ENCODE results near the gene ITPRID2. TPM values are rescaled to one million over a fixed set of nuclear protein-coding genes. Genes with fewer than 3 reads are reported as not detected.
A peak's percentile ranks its signal among the peaks of the same experiment; 100 is the strongest.

Gene ITPRID2
- total and polyA plus RNA-seq, 4 donors = 59.5 to 167 (median 112) TPM

GRCh38 chr2:181971032-181971431 is 79.5 kb downstream of the ITPRID2 start:
- Histone ChIP-seq H3K4me1 (ENCODE audit: control insufficient read depth in 5 of 5, insufficient read depth in 5 of 5, low read length in 5 of 5) (peaks cover 0 to 2% (median 0%) of the 10 kb centered on the region in 5 donors), H3K36me3 (ENCODE audit: control insufficient read depth in 4 of 4, insufficient read depth in 4 of 4, low read length in 4 of 4) (no peaks in the 10 kb centered on the region), H3K9ac (ENCODE audit: insufficient read depth in 1 of 2, low read length in 2 of 2) (no peak overlapping the region), H3K27me3 (ENCODE audit: control insufficient read depth in 3 of 3, insufficient read depth in 3 of 3, low read length in 2 of 3) (no peaks in the 10 kb centered on the region), H3K9me3 (ENCODE audit: control insufficient read depth in 4 of 4, insufficient read depth in 3 of 4, low read length in 3 of 4) (no peaks in the 10 kb centered on the region), H3K27ac (ENCODE audit: low read depth in 1 of 2, low read length in 1 of 2) (no peak overlapping the region), H3K4me3 (no peak overlapping the region)
- no peak for ATAC-seq (ENCODE audit: insufficient read depth, low FRiP score)
- DNase-seq = no peak
- 89 to 95% methylated on average over 3 of the region's 3 CpGs for WGBS, 2 donors
- TF ChIP-seq CTCF (IDR thresholded peaks at IDR 0.05; ENCODE audit: control extremely low read depth, extremely low read depth) = no peak

- Histone ChIP-seq H3K9me3 (ENCODE audit: control insufficient read depth in 4 of 4, insufficient read depth in 3 of 4, low read length in 3 of 4) (no peaks in the 10 kb centered on the region), H3K4me3 (no peak overlapping the region), H3K27me3 (ENCODE audit: control insufficient read depth in 3 of 3, insufficient read depth in 3 of 3, low read length in 2 of 3) (no peaks in the 10 kb centered on the region), H3K27ac (ENCODE audit: low read depth in 1 of 2, low read length in 1 of 2) (no peak overlapping the region), H3K4me1 (ENCODE audit: control insufficient read depth in 5 of 5, insufficient read depth in 5 of 5, low read length in 5 of 5) (peaks cover 0 to 2% (median 0%) of the 10 kb centered on the region in 5 donors), H3K9ac (ENCODE audit: insufficient read depth in 1 of 2, low read length in 2 of 2) (no peak overlapping the region), H3K36me3 (ENCODE audit: control insufficient read depth in 4 of 4, insufficient read depth in 4 of 4, low read length in 4 of 4) (no peaks in the 10 kb centered on the region)
- no peak for ATAC-seq (ENCODE audit: insufficient read depth, low FRiP score)
- 84 to 89% methylated on average over 5 of the region's 5 CpGs for WGBS, 2 donors
- DNase-seq = no peak
- no peak for TF ChIP-seq CTCF (IDR thresholded peaks at IDR 0.05; ENCODE audit: control extremely low read depth, extremely low read depth)
These were observed 81.1 kb downstream of the ITPRID2 start for GRCh38 chr2:181972431-181973170.

- DNase-seq (peak in 2 of 3 donors; percentile 18 to 74), ATAC-seq (ENCODE audit: insufficient read depth, low FRiP score) (no peak)
- no peak for TF ChIP-seq CTCF (IDR thresholded peaks at IDR 0.05; ENCODE audit: control extremely low read depth, extremely low read depth)
- H3K9me3 ChIP-seq (ENCODE audit: control insufficient read depth in 4 of 4, insufficient read depth in 3 of 4, low read length in 3 of 4) = no peaks in the 10 kb centered on the region
- no peak overlapping the region for H3K4me3 ChIP-seq
- no peaks in the 10 kb centered on the region for H3K36me3 ChIP-seq (ENCODE audit: control insufficient read depth in 4 of 4, insufficient read depth in 4 of 4, low read length in 4 of 4)
- WGBS, 2 donors = 81 to 91% methylated on average over 5 of the region's 5 CpGs
- H3K4me1 ChIP-seq (ENCODE audit: control insufficient read depth in 5 of 5, insufficient read depth in 5 of 5, low read length in 5 of 5) = peaks cover 0 to 2% (median 0%) of the 10 kb centered on the region in 5 donors
- no peak overlapping the region for H3K27ac ChIP-seq (ENCODE audit: low read depth in 1 of 2, low read length in 1 of 2)
- no peaks in the 10 kb centered on the region for H3K27me3 ChIP-seq (ENCODE audit: control insufficient read depth in 3 of 3, insufficient read depth in 3 of 3, low read length in 2 of 3)
- H3K9ac ChIP-seq (ENCODE audit: insufficient read depth in 1 of 2, low read length in 2 of 2) = no peak overlapping the region
These were observed 81.7 kb downstream of the ITPRID2 start for GRCh38 chr2:181973171-181973783.

Data from lung (tissue), 12 donors.